HepG2 (cell line): ENCODE data around the gene CBFA2T2. TPM values are rescaled to one million over a fixed set of nuclear protein-coding genes. Genes with fewer than 3 reads are reported as not detected.
A peak's percentile ranks its signal among the peaks of the same experiment; 100 is the strongest.

ENCODE experiments used
- BORCS8-MEF2B ChIP-seq: sonication (generic); formaldehyde crosslinking; IDR thresholded peaks from 2 replicates; pipeline ENCODE4 v1.8.0; 2022; ENCODE audit warnings: mild to moderate bottlenecking, missing genetic modification reagents
- HDAC2 ChIP-seq: sonication (generic); formaldehyde crosslinking; IDR thresholded peaks from 2 replicates; pipeline ENCODE4 v1.4.0; 2020; ENCODE audit warnings: missing genetic modification reagents
- HNF4A ChIP-seq: sonication (generic); formaldehyde crosslinking; IDR thresholded peaks from 2 replicates; pipeline ENCODE4 v1.4.0; 2020; ENCODE audit warnings: missing genetic modification reagents
- KDM2A ChIP-seq: sonication (generic); formaldehyde crosslinking; IDR thresholded peaks from 2 replicates; pipeline ENCODE4 v1.4.0; 2020; ENCODE audit warnings: low read depth, missing genetic modification reagents, borderline replicate concordance
- KLF16 ChIP-seq, 2 experiments: sonication (generic) in 1 of 2; formaldehyde crosslinking in 1 of 2; IDR thresholded peaks; 2 replicates each; pipeline versions ENCODE4 v1.6.1 to v1.8.0; 2016 to 2023; ENCODE audit warnings: missing genetic modification reagents in 2 of 2, missing compliant biosample characterization in 1 of 2
- MAF1 ChIP-seq: sonication (generic); formaldehyde crosslinking; IDR thresholded peaks from 2 replicates; pipeline ENCODE4 v1.5.0; 2020; ENCODE audit warnings: missing genetic modification reagents, borderline replicate concordance
- MAX ChIP-seq: IDR thresholded peaks from 2 replicates; pipeline ENCODE4 v1.6.1; 2012; ENCODE audit warnings: inconsistent platforms
- NFKBIZ ChIP-seq: IDR thresholded peaks from 2 replicates; pipeline ENCODE4 v1.6.1; 2018; ENCODE audit warnings: missing genetic modification reagents, missing compliant biosample characterization
- SMC3 ChIP-seq: IDR thresholded peaks from 2 replicates; pipeline ENCODE4 v1.6.1; 2011; ENCODE audit warnings: low read length, improper control_type of control experiment
- THAP9 ChIP-seq: sonication (generic); formaldehyde crosslinking; IDR thresholded peaks from 2 replicates; pipeline ENCODE4; 2020; ENCODE audit warnings: missing genetic modification reagents, mild to moderate bottlenecking, borderline replicate concordance
- ZBTB38 ChIP-seq: sonication (generic); formaldehyde crosslinking; IDR thresholded peaks from 2 replicates; pipeline ENCODE4 v1.5.1; 2020; ENCODE audit warnings: mild to moderate bottlenecking, missing genetic modification reagents
- ZFP91 ChIP-seq: sonication (generic); formaldehyde crosslinking; IDR thresholded peaks from 2 replicates; pipeline ENCODE4 v1.9.0; 2022; ENCODE audit warnings: missing genetic modification reagents, mild to moderate bottlenecking, borderline replicate concordance
- ZMAT3 ChIP-seq: sonication (generic); formaldehyde crosslinking; conservative IDR thresholded peaks from 2 replicates; pipeline ENCODE4 v1.7.0; 2021; ENCODE audit warnings: missing genetic modification reagents
- ZNF160 ChIP-seq: sonication (generic); formaldehyde crosslinking; IDR thresholded peaks from 2 replicates; pipeline ENCODE4 v1.8.0; 2022; ENCODE audit warnings: mild to moderate bottlenecking, inconsistent platforms, missing genetic modification reagents
- ZNF619 ChIP-seq: sonication (generic); formaldehyde crosslinking; IDR thresholded peaks from 2 replicates; pipeline ENCODE4 v1.4.0; 2020; ENCODE audit warnings: mild to moderate bottlenecking, missing genetic modification reagents
- ZSCAN31 ChIP-seq: sonication (generic); formaldehyde crosslinking; IDR thresholded peaks from 2 replicates; pipeline ENCODE4 v1.5.0; 2020; ENCODE audit warnings: low read depth, mild to moderate bottlenecking, missing genetic modification reagents
- polyA plus RNA-seq, 8 experiments: library from polyadenylated mRNA; depleted of rRNA in 3 of 8; stranded (reverse) in 7 of 8; unstranded in 1 of 8; fragments of >200 nt; fragmentation: Illumina TruSeq in 4 of 8; extraction: Trizol in 4 of 8; gene quantifications; 2 replicates each; pipeline versions ENCODE4 v1.2.1 to v1.2.3, GENCODE V29; 2011 to 2016; ENCODE audit warnings: low read depth in 4 of 8, missing spikeins in 1 of 8, mixed read lengths in 1 of 8; ENCODE audit not compliant: insufficient read depth in 1 of 8
- total RNA-seq, 5 experiments: library from RNA; depleted of rRNA; stranded (reverse); fragments of >200 nt; fragmentation: Illumina TruSeq; extraction: Trizol; gene quantifications; 2 replicates each; pipeline ENCODE4 v1.2.3, GENCODE V29; 2016; ENCODE audit warnings: low read depth in 1 of 5
- TF ChIP-seq, protein P1 (sequence below): sonication (generic); formaldehyde crosslinking; IDR thresholded peaks from 2 replicates; pipeline ENCODE4 v1.5.0; 2020; ENCODE audit warnings: mild to moderate bottlenecking, missing genetic modification reagents
- TF ChIP-seq, protein P2 (sequence below): IDR thresholded peaks from 2 replicates; pipeline ENCODE4 v1.6.1; 2018; ENCODE audit warnings: missing genetic modification reagents, mild to moderate bottlenecking, missing compliant biosample characterization

CBFA2T2 gene
- total and polyA plus RNA-seq, 2 of the 13 experiments (the other 11 are each of a cell fraction or from before 2014, with no cell fraction given), result 6.3 to 21.2 TPM

DNA sequence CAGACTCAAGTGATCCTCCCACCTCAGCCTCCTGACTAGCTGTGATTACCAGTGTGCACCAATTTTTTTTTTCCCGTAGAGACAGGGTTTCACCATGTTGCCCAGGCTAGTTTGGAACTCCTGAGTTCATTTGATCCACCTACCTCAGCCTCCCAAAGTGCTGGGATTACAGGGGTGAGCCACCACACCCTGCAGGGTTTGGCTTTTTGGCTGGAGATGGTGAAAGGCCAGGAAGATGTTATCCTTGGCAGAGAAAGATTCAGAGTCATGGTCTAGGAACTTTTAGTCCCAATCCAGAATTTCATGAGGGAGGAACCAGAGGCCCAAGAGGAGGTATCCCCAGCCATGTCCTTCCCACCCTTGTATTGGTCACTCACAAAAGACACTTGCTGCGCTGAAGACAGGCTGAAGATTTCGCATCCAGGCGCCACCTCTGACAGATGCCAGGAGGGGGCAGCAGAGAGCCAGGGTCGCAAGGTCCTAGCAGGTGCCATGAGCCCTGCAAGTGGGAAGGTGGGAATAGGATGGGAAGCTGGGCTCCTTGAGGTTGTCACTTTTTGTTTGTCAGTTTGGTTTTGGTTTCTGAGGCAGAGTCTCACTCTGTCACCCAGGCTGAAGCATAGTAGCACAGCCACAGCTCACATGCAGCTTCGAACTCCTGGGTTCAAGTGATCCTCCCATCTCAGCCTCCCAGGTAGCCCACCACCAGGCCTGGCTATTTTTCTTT, 32.8 kb upstream of the CBFA2T2 start (continued):
- TF ChIP-seq THAP9 (CRISPR knock-in tag) (peak; percentile 58; the same call in 1 of the 2 replicates), ZNF619 (CRISPR knock-in tag) (peak; percentile 74; the same call in 1 of the 2 replicates), HDAC2 (CRISPR knock-in tag) (peak; percentile 63; the same call in 1 of the 2 replicates), KLF16 (CRISPR knock-in tag; IDR thresholded peaks at IDR 0.05) (peak in 1 of 2 experiments; percentile 78; a peak in 2 of 4 replicates), ZBTB38 (CRISPR knock-in tag) (peak; percentile 78), ZMAT3 (CRISPR knock-in tag) (0 out of 2 replicates have a peak, but pooled peaks have one; percentile 42), ZFP91 (CRISPR knock-in tag) (peak; percentile 49), MAX (peak; percentile 57; the same call in 1 of the 2 replicates), KDM2A (CRISPR knock-in tag) (peak; percentile 92), SMC3 (peak; percentile 97), ZSCAN31 (CRISPR knock-in tag) (peak; percentile 55; the same call in 1 of the 2 replicates), HNF4A (CRISPR knock-in tag) (peak; percentile 15; the same call in 1 of the 2 replicates), BORCS8-MEF2B (peak; percentile 76), ZNF160 (CRISPR knock-in tag) (0 out of 2 replicates have a peak, but pooled peaks have one; percentile 28), MAF1 (CRISPR knock-in tag) (0 out of 2 replicates have a peak, but pooled peaks have one; percentile 44), NFKBIZ (CRISPR knock-in tag) (peak; percentile 69; the same call in 1 of the 2 replicates)
- TF ChIP-seq, protein P1, sequence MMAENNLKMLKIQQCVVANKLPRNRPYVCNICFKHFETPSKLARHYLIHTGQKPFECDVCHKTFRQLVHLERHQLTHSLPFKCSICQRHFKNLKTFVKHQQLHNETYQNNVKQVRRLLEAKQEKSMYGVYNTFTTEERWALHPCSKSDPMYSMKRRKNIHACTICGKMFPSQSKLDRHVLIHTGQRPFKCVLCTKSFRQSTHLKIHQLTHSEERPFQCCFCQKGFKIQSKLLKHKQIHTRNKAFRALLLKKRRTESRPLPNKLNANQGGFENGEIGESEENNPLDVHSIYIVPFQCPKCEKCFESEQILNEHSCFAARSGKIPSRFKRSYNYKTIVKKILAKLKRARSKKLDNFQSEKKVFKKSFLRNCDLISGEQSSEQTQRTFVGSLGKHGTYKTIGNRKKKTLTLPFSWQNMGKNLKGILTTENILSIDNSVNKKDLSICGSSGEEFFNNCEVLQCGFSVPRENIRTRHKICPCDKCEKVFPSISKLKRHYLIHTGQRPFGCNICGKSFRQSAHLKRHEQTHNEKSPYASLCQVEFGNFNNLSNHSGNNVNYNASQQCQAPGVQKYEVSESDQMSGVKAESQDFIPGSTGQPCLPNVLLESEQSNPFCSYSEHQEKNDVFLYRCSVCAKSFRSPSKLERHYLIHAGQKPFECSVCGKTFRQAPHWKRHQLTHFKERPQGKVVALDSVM, result peak; percentile 40; the same call in 1 of the 2 replicates
- TF ChIP-seq, protein P2, sequence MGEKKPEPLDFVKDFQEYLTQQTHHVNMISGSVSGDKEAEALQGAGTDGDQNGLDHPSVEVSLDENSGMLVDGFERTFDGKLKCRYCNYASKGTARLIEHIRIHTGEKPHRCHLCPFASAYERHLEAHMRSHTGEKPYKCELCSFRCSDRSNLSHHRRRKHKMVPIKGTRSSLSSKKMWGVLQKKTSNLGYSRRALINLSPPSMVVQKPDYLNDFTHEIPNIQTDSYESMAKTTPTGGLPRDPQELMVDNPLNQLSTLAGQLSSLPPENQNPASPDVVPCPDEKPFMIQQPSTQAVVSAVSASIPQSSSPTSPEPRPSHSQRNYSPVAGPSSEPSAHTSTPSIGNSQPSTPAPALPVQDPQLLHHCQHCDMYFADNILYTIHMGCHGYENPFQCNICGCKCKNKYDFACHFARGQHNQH, result peak; percentile 70; the same call in 1 of the 2 replicates
